ENCODE results near the gene DDB1. TPM values are rescaled to one million over a fixed set of nuclear protein-coding genes. Genes with fewer than 3 reads are reported as not detected.

The DDB1 gene
- total RNA-seq, 1 donor from 2014 or later = 175 TPM

DNA sequence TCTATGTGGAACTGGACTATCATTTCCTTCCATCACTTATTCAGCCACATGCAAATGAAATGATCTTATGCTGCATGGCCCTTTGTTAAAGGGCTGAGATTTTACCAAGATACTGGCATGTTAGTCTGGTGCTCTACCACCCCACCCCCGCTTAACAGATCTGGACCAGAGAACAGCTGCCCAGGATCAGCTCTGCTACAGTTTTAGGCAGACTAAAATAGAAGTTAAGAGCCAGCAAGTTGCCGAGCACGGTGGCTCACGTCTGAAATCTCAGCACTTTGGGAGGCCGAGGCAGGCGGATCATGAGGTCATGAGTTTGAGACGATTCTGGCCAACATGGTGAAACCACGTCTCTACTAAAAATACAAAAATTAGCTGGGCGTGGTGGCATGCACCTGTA lies 4.6 kb downstream of the DDB1 start:
- no peak for DNase-seq (ENCODE audit: low read depth)
- no peak for TF ChIP-seq CTCF (conservative IDR thresholded peaks at IDR 0.05; ENCODE audit: low read depth, low read length)
- no peak overlapping the region for H3K4me3 ChIP-seq (ENCODE audit: low read depth, low read length)

- DNase-seq (ENCODE audit: low read depth) = no peak
- no peak for TF ChIP-seq CTCF (conservative IDR thresholded peaks at IDR 0.05; ENCODE audit: low read depth, low read length)
- no peak overlapping the region for H3K4me3 ChIP-seq (ENCODE audit: low read depth, low read length)
Measured at GRCh38 chr11:61327669-61328071, 5.2 kb downstream of the DDB1 start.

- no peak overlapping the region for H3K4me3 ChIP-seq (ENCODE audit: low read depth, low read length)
- no peak for TF ChIP-seq CTCF (conservative IDR thresholded peaks at IDR 0.05; ENCODE audit: low read depth, low read length)
- no peak for DNase-seq (ENCODE audit: low read depth)
Measured at GRCh38 chr11:61325649-61326414, 7.1 kb downstream of the DDB1 start.

DNA sequence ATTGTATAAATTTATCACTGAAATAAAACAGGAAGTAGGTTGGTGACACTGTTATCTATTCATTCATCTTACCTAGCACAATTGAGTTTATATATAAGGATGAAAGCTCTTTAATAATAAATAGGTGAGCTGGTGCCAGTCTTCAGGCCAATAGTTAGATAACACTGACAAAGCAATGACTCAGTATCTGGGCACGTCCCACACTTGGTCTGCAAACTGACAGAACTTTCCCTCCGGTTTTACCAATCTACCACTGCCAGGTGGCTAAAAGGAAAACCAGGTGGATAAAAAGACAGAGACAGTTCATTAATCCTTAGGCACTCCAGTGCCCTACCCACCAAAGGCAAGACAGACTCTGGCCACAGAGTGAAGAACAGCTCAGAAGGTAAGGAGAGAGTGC lies 17.6 kb downstream of the DDB1 start:
- no peak for DNase-seq (ENCODE audit: low read depth)
- TF ChIP-seq CTCF (conservative IDR thresholded peaks at IDR 0.05; ENCODE audit: low read depth, low read length) = no peak
- H3K4me3 ChIP-seq (ENCODE audit: low read depth, low read length) = no peak overlapping the region

- no peak for TF ChIP-seq CTCF (conservative IDR thresholded peaks at IDR 0.05; ENCODE audit: low read depth, low read length)
- H3K4me3 ChIP-seq (ENCODE audit: low read depth, low read length) = no peak overlapping the region
- DNase-seq (ENCODE audit: low read depth) = no peak
Measured at GRCh38 chr11:61310749-61311148, 22.2 kb downstream of the DDB1 start.

GRCh38 chr11:61309739-61310138 lies 23.2 kb downstream of the DDB1 start:
- TF ChIP-seq CTCF (conservative IDR thresholded peaks at IDR 0.05; ENCODE audit: low read depth, low read length) = no peak
- no peak for DNase-seq (ENCODE audit: low read depth)
- no peak overlapping the region for H3K4me3 ChIP-seq (ENCODE audit: low read depth, low read length)

GRCh38 chr11:61309141-61309540 lies 23.8 kb downstream of the DDB1 start:
- DNase-seq (ENCODE audit: low read depth) = no peak
- no peak for TF ChIP-seq CTCF (conservative IDR thresholded peaks at IDR 0.05; ENCODE audit: low read depth, low read length)
- H3K4me3 ChIP-seq (ENCODE audit: low read depth, low read length) = no peak overlapping the region

Measured in epithelial cell of proximal tubule (primary cell).